Measurements from ENCODE around the gene CYP39A1. TPM values are rescaled to one million over a fixed set of nuclear protein-coding genes. Genes with fewer than 3 reads are reported as not detected.

The CYP39A1 gene
- total RNA-seq, 4 donors from 2014 or later, result 7.6 to 55.9 (median 23.2) TPM

DNA sequence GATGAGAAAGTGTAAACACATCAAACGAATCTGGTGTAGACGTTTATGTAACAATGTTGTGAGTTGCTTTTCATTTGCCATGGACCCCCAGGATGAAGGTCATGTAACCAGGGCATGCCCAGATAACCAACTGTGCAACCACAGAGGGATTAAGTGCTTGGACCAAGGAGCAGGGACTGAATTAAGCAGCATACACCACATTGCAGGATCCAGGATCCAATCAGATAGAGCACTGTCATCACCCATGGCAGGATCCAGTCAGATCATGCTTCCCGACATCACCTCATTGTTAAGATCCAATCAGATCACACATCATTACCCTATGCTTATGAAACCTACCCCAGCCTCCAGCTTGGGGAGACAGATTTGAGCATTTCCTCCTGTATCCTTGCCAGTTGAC is 87.1 kb downstream of the CYP39A1 start:
- 77 to 78% methylated on average over 2 to 3 of the region's 3 CpGs for WGBS, 2 donors (ENCODE audit: low coverage in 1 of 2)
- Histone ChIP-seq H3K4me3 (no peak overlapping the region), H3K36me3 (no peaks in the 10 kb centered on the region), H3K4me1 (peaks cover 0 to 6% (median 0%) of the 10 kb centered on the region in 3 donors), H3K27me3 (no peaks in the 10 kb centered on the region), H3K27ac (no peak overlapping the region), H3K9me3 (no peaks in the 10 kb centered on the region)
- ATAC-seq, result no peak
- TF ChIP-seq EP300 (IDR thresholded peaks at IDR 0.05) (no peak), POLR2AphosphoS5 (IDR thresholded peaks at IDR 0.05) (no peak), POLR2A (IDR thresholded peaks at IDR 0.05) (no peak)
- TF ChIP-seq, protein P1, sequence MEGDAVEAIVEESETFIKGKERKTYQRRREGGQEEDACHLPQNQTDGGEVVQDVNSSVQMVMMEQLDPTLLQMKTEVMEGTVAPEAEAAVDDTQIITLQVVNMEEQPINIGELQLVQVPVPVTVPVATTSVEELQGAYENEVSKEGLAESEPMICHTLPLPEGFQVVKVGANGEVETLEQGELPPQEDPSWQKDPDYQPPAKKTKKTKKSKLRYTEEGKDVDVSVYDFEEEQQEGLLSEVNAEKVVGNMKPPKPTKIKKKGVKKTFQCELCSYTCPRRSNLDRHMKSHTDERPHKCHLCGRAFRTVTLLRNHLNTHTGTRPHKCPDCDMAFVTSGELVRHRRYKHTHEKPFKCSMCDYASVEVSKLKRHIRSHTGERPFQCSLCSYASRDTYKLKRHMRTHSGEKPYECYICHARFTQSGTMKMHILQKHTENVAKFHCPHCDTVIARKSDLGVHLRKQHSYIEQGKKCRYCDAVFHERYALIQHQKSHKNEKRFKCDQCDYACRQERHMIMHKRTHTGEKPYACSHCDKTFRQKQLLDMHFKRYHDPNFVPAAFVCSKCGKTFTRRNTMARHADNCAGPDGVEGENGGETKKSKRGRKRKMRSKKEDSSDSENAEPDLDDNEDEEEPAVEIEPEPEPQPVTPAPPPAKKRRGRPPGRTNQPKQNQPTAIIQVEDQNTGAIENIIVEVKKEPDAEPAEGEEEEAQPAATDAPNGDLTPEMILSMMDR (IDR thresholded peaks at IDR 0.05), result no peak

DNA sequence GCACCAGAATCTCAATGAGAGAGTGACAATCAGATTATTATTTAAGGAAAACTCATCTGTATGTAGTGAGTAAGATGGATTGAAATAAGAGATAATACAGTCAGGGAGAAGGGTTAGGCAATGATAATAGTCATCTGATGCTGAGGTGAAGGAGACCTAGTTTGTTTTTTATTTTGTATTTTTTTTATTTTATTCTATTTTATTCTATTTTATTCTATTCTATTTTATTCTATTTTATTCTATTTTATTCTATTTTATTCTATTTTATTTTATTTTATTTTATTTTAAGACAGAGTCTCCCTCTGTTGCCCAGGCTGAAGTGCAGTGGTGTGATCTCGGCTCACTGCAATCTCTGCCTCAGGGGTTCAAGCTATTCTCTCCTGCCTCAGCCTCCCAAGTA is 88.7 kb downstream of the CYP39A1 start:
- no peak overlapping the region for H3K27ac ChIP-seq
- peaks cover 0 to 6% (median 0%) of the 10 kb centered on the region in 3 donors for H3K4me1 ChIP-seq
- TF ChIP-seq POLR2AphosphoS5 (IDR thresholded peaks at IDR 0.05), result no peak
- no peak for TF ChIP-seq POLR2A (IDR thresholded peaks at IDR 0.05)
- no peak for TF ChIP-seq EP300 (IDR thresholded peaks at IDR 0.05)
- TF ChIP-seq, protein P1 (IDR thresholded peaks at IDR 0.05), result no peak
- H3K9me3 ChIP-seq, result no peaks in the 10 kb centered on the region
- H3K27me3 ChIP-seq, result no peaks in the 10 kb centered on the region
- WGBS, 2 donors (ENCODE audit: low coverage in 1 of 2), result 80 to 100% methylated on average over 1 of the region's 1 CpG
- no peak overlapping the region for H3K4me3 ChIP-seq
- ATAC-seq, result no peak
- H3K36me3 ChIP-seq, result no peaks in the 10 kb centered on the region

- WGBS, 2 donors (ENCODE audit: low coverage in 1 of 2), result 56 to 67% methylated on average over 4 of the region's 4 CpGs
- no peak overlapping the region for H3K4me3 ChIP-seq
Observed at GRCh38 chr6:46556053-46556452, 96.6 kb downstream of the CYP39A1 start.

DNA sequence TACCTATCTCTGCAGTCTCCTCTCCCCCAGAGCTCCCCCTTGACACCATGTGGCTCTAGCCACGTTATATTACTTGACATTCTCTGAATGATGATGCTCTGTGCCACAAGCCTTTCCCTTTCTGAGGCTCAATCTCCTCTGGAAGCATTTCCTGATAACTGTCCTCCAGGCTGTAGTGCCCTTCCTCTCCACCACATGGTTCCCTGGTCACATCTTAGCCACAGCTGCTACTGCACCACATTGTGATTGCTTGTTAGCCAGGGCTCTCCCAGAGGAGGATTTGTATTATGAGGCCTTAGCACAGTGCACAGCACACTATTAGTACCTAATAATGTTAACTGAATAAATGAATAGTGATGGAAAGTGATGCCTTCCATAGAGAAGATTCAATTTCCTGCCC is 97.5 kb downstream of the CYP39A1 start:
- ATAC-seq, result no peak
- Histone ChIP-seq H3K4me3 (no peak overlapping the region), H3K4me1 (no peaks in the 10 kb centered on the region), H3K9me3 (no peaks in the 10 kb centered on the region), H3K27ac (no peak overlapping the region), H3K27me3 (no peaks in the 10 kb centered on the region), H3K36me3 (peaks cover 0 to 5% of the 10 kb centered on the region in 2 donors)
- WGBS, 2 donors (ENCODE audit: low coverage in 1 of 2), result 92% methylated on average over 1 of the region's 1 CpG; no CpG with 5 or more reads in 1 of the 2 donors
- TF ChIP-seq EP300 (IDR thresholded peaks at IDR 0.05) (no peak), POLR2A (IDR thresholded peaks at IDR 0.05) (no peak), POLR2AphosphoS5 (IDR thresholded peaks at IDR 0.05) (no peak)
- TF ChIP-seq, protein P1 (IDR thresholded peaks at IDR 0.05), result no peak

More at GRCh38 chr6:46556053-46556452, 96.6 kb downstream of the CYP39A1 start:
- no peak overlapping the region for H3K27ac ChIP-seq
- ATAC-seq, result no peak
- TF ChIP-seq EP300 (IDR thresholded peaks at IDR 0.05) (no peak), POLR2AphosphoS5 (IDR thresholded peaks at IDR 0.05) (no peak)
- TF ChIP-seq, protein P1 (IDR thresholded peaks at IDR 0.05), result no peak
- no peaks in the 10 kb centered on the region for H3K27me3 ChIP-seq
- H3K4me1 ChIP-seq, result no peaks in the 10 kb centered on the region
- H3K36me3 ChIP-seq, result peaks cover 0 to 5% of the 10 kb centered on the region in 2 donors
- H3K9me3 ChIP-seq, result no peaks in the 10 kb centered on the region

DNA sequence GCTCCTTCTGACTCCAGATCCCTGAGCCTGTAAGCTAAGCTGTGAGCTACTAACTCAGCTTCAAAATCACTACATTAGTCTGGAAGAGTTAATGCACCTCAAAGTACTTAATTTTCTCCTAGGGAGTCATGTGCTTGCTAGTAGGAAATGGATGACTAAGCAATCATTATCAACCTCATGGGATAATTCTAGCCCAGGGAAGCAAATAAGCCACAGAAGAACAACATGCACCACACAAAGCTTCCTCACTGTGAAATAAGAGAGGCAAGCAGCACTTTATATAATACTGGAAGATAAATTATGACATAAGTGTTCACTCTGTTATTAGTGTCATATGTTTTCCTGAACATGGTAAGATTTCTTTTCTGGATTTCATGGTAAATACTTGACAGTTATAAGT is 103.5 kb downstream of the CYP39A1 start:
- no peaks in the 10 kb centered on the region for H3K27me3 ChIP-seq
- peaks cover 0 to 5% of the 10 kb centered on the region in 2 donors for H3K36me3 ChIP-seq
- H3K9me3 ChIP-seq, result peaks cover 0 to 9% (median 0%) of the 10 kb centered on the region in 3 donors
- TF ChIP-seq POLR2AphosphoS5 (IDR thresholded peaks at IDR 0.05) (no peak), POLR2A (IDR thresholded peaks at IDR 0.05) (no peak), EP300 (IDR thresholded peaks at IDR 0.05) (no peak)
- TF ChIP-seq, protein P1 (IDR thresholded peaks at IDR 0.05), result no peak
- H3K4me3 ChIP-seq, result no peak overlapping the region
- no peak for ATAC-seq
- H3K27ac ChIP-seq, result no peak overlapping the region
- peaks cover 0 to 9% (median 0%) of the 10 kb centered on the region in 3 donors for H3K4me1 ChIP-seq

Data from gastroesophageal sphincter (tissue), 4 donors.